Gastrocnemius medialis (tissue), 4 donors: Measurements from ENCODE around the gene STK39.

ENCODE experiments used
- POLR2A ChIP-seq, 2 donors: fragments of 450-650 bp; IDR thresholded peaks; one replicate each; pipeline ENCODE4 v1.6.1; 2017; ENCODE audit warnings: antibody characterized with exemption in 2 of 2, mild to moderate bottlenecking in 2 of 2, moderate library complexity in 2 of 2
- TF ChIP-seq, protein P1 (sequence below), 5 experiments: fragments of 450-650 bp in 3 of 5; fragments of 200-600 bp in 2 of 5; sonication (generic) in 2 of 5; IDR thresholded peaks in 4 of 5; conservative IDR thresholded peaks in 1 of 5; 1 replicate in 4 of 5; 2 replicates in 1 of 5; pipeline ENCODE4 v1.5.1; 2016 to 2019; ENCODE audit warnings: antibody characterized with exemption in 5 of 5, mild to moderate bottlenecking in 3 of 5, moderate library complexity in 3 of 5

- TF ChIP-seq, protein P1, sequence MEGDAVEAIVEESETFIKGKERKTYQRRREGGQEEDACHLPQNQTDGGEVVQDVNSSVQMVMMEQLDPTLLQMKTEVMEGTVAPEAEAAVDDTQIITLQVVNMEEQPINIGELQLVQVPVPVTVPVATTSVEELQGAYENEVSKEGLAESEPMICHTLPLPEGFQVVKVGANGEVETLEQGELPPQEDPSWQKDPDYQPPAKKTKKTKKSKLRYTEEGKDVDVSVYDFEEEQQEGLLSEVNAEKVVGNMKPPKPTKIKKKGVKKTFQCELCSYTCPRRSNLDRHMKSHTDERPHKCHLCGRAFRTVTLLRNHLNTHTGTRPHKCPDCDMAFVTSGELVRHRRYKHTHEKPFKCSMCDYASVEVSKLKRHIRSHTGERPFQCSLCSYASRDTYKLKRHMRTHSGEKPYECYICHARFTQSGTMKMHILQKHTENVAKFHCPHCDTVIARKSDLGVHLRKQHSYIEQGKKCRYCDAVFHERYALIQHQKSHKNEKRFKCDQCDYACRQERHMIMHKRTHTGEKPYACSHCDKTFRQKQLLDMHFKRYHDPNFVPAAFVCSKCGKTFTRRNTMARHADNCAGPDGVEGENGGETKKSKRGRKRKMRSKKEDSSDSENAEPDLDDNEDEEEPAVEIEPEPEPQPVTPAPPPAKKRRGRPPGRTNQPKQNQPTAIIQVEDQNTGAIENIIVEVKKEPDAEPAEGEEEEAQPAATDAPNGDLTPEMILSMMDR (IDR thresholded peaks at IDR 0.05 in 4 of 5, conservative IDR thresholded peaks at IDR 0.05 in 1 of 5): no peak
- TF ChIP-seq POLR2A (IDR thresholded peaks at IDR 0.05): no peak
Observed at GRCh38 chr2:168233726-168234406, 13.5 kb downstream of the STK39 start.
